ENCODE data around the gene TSC22D1.

Gene TSC22D1

GRCh38 chr13:44404261-44405132, 171.6 kb downstream of the TSC22D1 start:
- no peak for DNase-seq (ENCODE audit: low spot score)

- DNase-seq (ENCODE audit: low spot score): no peak
These were observed 172.6 kb downstream of the TSC22D1 start for GRCh38 chr13:44403461-44404056.

- no peak for DNase-seq (ENCODE audit: low spot score)
These were observed 173.2 kb downstream of the TSC22D1 start for GRCh38 chr13:44402899-44403445.

GRCh38 chr13:44401577-44401976, 174.6 kb downstream of the TSC22D1 start:
- DNase-seq (ENCODE audit: low spot score): no peak

GRCh38 chr13:44400736-44401135, 175.4 kb downstream of the TSC22D1 start:
- no peak for DNase-seq (ENCODE audit: low spot score)

DNA sequence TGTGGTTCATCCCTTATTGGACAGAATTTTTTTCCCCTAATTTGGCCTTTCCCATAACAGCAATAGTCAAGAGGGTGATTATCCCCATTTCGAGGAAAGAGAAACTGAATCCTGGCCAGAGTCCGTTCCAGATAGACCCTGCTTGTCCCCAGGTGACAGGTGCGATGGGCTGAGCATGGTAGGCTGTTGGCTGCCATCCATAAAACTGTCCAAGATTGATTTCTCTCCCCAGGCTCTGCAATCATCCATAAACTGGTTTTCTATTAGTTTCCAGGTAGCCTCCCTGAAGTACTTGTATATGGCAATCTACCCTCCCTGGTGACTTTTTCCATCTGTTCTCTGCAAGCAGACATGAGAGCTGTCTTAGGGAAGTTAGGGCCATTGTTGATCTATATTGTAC, 177.1 kb downstream of the TSC22D1 start:
- no peak for DNase-seq (ENCODE audit: low spot score)

DNA sequence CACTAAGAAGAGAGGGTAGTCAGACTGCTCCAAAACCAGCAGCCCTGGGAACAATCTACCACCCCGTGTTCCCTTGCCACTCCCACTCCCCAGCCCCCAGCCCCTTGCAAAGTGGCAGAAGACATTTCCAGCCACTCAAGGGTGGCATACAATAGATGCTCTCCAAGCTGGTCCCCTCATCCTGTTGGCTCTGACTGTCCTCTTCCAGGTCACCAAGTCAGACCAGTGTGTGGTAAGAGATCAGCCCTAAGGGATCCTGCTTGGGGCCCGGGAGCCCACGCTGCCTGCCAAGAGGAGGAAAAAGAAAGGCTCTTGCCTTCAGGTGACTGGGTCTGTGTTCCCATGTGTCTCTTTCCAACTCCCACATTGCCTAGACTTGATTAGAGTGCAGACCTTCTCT, 177.5 kb downstream of the TSC22D1 start:
- no peak for DNase-seq (ENCODE audit: low spot score)

- DNase-seq (ENCODE audit: low spot score): no peak
These were observed 178.3 kb downstream of the TSC22D1 start for GRCh38 chr13:44397766-44398223.

- no peak for DNase-seq (ENCODE audit: low spot score)
These were observed 179.2 kb downstream of the TSC22D1 start for GRCh38 chr13:44396701-44397580.

- DNase-seq (ENCODE audit: low spot score): no peak
These were observed 180.0 kb downstream of the TSC22D1 start for GRCh38 chr13:44395976-44396694.

DNA sequence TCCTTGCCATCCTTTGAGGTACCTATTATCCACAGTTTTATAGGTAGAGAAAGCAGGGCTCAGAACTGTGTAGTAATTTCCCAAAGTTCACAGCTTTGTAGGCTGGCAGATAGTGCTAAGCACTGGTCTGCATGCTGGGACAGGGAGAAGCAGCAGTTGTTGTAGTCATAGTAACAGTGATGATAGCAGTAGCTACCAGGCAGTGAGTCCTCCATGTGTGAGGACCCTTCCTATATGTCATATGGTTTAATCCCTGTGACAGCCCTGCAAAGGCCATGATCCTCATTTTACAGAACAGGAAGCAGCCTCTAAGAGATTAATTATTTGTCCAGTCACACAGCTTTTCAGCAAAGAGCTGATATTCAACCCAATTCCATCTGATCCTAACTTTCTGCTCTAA, 181.5 kb downstream of the TSC22D1 start:
- no peak for DNase-seq (ENCODE audit: low spot score)

GRCh38 chr13:44393391-44393790, 182.7 kb downstream of the TSC22D1 start:
- DNase-seq (ENCODE audit: low spot score): no peak

DNA sequence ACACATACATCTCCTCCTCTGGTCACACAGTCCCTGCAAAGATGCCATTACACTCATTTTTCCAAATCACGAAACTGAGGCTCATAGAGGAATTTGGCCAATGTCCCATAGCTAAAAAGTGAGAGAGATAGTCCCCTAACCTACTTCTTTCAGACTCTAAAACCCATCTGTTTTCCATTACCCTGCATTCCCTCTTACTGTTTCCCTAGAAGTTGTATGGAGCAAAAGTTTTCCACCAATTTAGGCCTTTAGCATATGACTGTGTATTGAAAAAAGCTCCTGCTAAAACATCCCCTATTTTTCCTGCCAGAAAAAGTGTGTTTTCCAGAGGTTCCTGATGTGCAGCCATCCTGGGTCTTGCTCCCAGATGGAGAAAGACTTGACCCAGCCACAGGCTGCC, 186.3 kb downstream of the TSC22D1 start:
- no peak for DNase-seq (ENCODE audit: low spot score)

DNA sequence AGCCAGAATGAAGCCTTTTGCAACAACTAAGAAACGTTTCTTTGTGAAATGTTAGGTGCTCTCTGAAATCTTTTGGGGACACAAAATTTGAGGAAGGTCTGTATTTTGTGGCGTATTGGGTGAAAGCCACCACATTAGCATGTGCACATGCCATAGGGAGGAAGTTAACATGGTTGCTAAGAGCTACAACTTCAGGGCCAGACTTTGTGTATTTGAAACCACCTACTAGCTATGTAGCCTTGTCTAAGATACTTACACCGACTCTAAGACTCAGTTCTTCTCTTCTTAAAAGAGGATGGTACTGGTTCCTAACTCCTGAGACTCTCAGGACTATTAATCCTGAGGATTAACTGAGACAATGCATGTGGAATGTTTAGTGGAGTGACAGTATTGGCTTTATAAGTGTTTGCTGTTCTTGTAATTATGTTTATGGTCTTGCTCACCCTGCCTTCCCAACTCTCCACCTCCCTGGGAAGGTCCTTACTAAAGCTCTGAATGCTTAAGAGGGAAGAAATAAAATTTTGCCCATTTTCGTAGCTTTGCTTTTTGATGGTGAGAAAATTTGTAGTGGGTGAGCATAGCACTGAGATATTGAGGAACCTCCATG, 187.0 kb downstream of the TSC22D1 start:
- DNase-seq (ENCODE audit: low spot score): no peak

DNA sequence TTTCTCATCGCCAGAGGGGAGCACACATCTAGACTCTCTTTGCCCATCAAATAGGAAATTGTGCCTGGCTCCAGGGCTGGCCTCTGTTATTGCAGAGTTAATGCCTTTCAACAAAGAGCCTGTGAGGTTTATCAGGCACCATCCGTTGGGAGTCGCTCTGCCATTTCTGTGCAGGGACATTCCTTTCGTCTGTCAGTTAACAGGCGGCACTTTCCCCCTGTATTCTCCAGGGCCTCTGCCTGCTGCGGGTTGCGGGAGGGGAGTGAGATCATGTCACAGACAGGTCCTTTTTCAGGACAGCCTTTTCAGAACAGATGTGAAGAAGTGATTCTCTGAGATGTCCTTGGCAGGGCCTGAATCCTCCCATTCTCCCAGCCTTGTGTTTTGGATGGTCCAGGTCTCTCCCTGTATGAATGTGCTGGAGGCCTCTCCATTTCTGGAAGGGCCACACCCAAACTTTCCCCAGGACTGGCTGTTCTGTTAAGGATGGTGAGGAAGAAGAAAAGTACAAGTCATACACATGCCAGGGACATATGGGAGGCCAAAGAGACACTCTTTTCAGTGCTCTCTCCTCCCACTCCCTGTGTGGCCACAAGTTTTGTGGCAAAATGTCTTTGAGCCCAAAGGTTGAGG, 187.6 kb downstream of the TSC22D1 start:
- DNase-seq (ENCODE audit: low spot score): no peak

- no peak for DNase-seq (ENCODE audit: low spot score)
These were observed 189.1 kb downstream of the TSC22D1 start for GRCh38 chr13:44386913-44387556.

GRCh38 chr13:44385847-44386246, 190.3 kb downstream of the TSC22D1 start:
- no peak for DNase-seq (ENCODE audit: low spot score)

GRCh38 chr13:44385401-44385800, 190.7 kb downstream of the TSC22D1 start:
- DNase-seq (ENCODE audit: low spot score): no peak

- no peak for DNase-seq (ENCODE audit: low spot score)
These were observed 191.4 kb downstream of the TSC22D1 start for GRCh38 chr13:44384778-44385177.

DNA sequence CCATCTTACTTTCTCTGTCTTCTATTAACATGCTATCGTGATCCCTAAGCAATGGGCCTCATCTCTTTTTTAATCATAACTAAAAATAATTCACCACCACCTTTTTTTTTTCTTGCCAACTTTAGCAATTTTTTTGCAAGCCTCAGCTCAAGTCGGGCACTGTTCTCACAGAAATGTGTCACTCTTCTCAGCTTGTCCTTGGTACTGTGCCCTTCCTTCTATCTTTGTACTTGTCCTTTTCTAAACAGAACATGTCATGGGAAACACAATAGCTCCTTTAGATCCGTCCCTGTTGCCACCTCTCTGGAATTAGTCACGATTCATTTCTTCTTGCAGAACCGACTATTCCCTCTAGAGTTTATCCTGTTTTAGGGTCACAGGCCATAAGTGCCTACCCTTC, 192.2 kb downstream of the TSC22D1 start:
- DNase-seq (ENCODE audit: low spot score): no peak

Measured in AG08396 (cell line).